Measurements from ENCODE around the gene H6PD.
A peak's percentile ranks its signal among the peaks of the same experiment; 100 is the strongest.

Gene H6PD

GRCh38 chr1:9235096-9235459 lies 504 bp downstream of the H6PD start:
- TF ChIP-seq CTCF (IDR thresholded peaks at IDR 0.05; ENCODE audit: extremely low read depth, missing control alignments): no peak
- DNase-seq (ENCODE audit: low spot score): no peak

GRCh38 chr1:9235560-9235959 lies 986 bp downstream of the H6PD start:
- no peak for TF ChIP-seq CTCF (IDR thresholded peaks at IDR 0.05; ENCODE audit: extremely low read depth, missing control alignments)

GRCh38 chr1:9238134-9238533 lies 3.6 kb downstream of the H6PD start:
- no peak for DNase-seq (ENCODE audit: low spot score)
- TF ChIP-seq CTCF (IDR thresholded peaks at IDR 0.05; ENCODE audit: extremely low read depth, missing control alignments): no peak

More at GRCh38 chr1:9235560-9235959, 986 bp downstream of the H6PD start:
- DNase-seq (ENCODE audit: low spot score): no peak

- DNase-seq (ENCODE audit: low spot score): no peak
Observed at GRCh38 chr1:9238550-9238949, 4.0 kb downstream of the H6PD start.

DNA sequence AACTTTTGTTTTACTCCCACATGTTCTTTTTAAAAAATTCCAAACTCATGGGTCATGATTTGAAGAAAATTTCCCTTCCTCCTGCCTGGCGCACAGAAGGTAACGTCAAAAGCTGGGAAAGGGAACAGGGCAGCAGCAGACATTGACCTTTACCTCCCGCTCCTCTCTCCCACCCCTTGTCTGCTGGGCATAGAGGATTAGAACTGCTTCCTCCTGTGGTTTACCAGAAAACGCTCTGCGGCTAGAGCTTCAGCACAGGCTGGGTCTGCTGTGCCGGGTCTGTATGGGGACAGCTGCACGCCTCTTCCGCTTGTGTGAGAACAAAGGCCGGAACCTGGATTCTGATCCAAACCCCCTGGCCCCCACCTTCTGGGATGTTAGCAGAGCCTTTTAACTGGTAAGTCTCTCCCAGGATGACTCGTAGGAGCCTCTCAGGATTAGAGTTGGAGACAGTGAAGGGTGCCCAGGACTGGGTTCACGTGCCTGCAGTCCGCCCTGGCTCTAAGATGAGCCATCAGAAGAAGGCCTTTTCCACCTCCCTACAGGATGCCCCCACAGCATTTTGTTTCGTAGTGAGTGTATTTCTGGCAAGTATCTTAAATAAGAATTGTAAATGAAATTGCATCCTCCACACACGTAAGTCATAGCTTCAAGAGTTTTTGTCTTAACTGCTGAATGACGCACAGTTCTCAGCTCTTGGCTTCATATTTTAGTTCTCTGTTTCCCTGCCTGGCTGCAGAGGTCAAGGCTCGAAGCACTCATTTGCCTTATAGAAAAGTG lies 5.2 kb downstream of the H6PD start:
- DNase-seq (ENCODE audit: low spot score): peak; percentile 80
- TF ChIP-seq CTCF (IDR thresholded peaks at IDR 0.05; ENCODE audit: extremely low read depth, missing control alignments): no peak

More at GRCh38 chr1:9238550-9238949, 4.0 kb downstream of the H6PD start:
- TF ChIP-seq CTCF (IDR thresholded peaks at IDR 0.05; ENCODE audit: extremely low read depth, missing control alignments): no peak

DNA sequence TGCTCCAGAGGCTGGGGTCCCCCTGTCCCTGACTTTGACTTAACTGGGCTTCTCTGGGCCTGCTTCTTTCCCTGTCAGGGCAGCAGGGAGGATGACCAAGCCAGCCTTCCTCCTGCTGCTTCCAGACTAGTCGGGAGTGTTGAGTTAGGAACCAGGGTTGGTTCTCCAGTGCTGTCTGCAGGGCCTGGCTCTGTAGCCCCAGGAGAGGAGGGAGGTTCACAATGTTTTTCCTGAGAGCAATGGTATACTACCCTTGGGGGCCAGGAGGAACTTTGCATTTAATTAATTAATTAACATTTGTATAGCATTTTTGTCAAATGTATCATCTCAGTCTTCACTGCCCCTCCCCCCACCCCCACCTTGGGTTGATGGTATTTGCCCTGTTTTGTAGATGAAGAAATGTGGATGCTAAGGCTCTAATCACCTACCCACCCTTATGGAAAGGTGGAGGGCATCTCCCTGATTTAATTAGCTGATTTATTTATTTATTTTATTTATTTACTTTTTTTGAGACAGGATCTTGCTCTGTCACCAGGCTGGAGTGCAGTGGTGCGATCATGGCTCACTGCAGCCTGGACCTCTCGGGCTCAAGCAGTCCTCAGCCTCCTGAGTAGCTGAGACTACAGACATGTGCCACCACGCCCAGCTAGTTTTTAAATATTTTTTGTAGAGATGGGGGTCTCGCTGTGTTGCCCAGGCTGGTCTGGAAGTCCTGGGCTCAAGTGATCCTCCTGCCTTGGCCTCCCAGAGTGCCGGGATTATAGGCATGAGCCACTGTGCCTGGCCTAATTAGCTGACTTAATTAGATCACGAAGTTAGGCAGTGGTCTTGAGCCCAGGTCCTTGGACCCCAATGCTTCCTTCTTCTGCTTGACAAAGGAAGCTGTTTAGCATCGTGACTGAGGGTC lies 6.6 kb downstream of the H6PD start:
- TF ChIP-seq CTCF (IDR thresholded peaks at IDR 0.05; ENCODE audit: extremely low read depth, missing control alignments): no peak

DNA sequence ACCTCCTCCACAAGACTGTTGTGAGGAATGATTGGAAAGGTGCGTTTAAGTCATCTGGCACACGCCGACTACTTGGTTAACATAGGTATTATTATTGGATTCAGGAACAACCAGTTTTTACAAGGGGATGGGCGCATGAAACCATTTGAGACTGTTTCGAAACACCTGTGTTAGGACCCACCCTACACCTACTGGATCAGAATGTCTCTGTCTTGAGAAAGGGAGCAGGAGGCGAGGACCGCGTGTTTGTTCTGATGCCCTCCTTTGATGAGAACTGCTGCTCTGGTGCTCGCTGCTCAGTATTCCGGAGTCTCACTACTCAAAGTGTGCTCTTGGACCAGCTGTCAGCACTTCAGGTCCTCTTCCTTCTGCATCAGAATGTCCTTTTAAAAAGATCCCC lies 7.3 kb downstream of the H6PD start:
- DNase-seq (ENCODE audit: low spot score): no peak
- no peak for TF ChIP-seq CTCF (IDR thresholded peaks at IDR 0.05; ENCODE audit: extremely low read depth, missing control alignments)

More for the DNA sequence above, 6.6 kb downstream of the H6PD start:
- DNase-seq (ENCODE audit: low spot score): no peak

All from GM20000 (cell line).